Suppressor macrophage treated with lipopolysaccharide for 4 hours (primary cell): ENCODE results near the gene FAT1.
A peak's percentile ranks its signal among the peaks of the same experiment; 100 is the strongest.

Experiments used
- DNase-seq: peaks from one replicate; pipeline ENCODE4 v3.0.0-alpha.2; 2020

Gene FAT1

GRCh38 chr4:186722796-186723291, 812 bp downstream of the FAT1 start:
- DNase-seq: no peak

- peak; percentile 25 for DNase-seq
Observed at GRCh38 chr4:186719925-186720694, 3.5 kb downstream of the FAT1 start.

- DNase-seq: no peak
Observed at GRCh38 chr4:186717556-186717955, 6.1 kb downstream of the FAT1 start.

GRCh38 chr4:186715077-186715476, 8.6 kb downstream of the FAT1 start:
- DNase-seq: no peak

- DNase-seq: no peak
Observed at GRCh38 chr4:186714006-186714675, 9.5 kb downstream of the FAT1 start.

- no peak for DNase-seq
Observed at GRCh38 chr4:186712690-186713089, 11.0 kb downstream of the FAT1 start.

GRCh38 chr4:186710521-186711119, 13.0 kb downstream of the FAT1 start:
- DNase-seq: no peak

- no peak for DNase-seq
Observed at GRCh38 chr4:186709517-186709916, 14.1 kb downstream of the FAT1 start.

GRCh38 chr4:186708554-186708953, 15.1 kb downstream of the FAT1 start:
- no peak for DNase-seq

GRCh38 chr4:186707996-186708395, 15.7 kb downstream of the FAT1 start:
- DNase-seq: no peak

- no peak for DNase-seq
Observed at GRCh38 chr4:186707574-186707973, 16.1 kb downstream of the FAT1 start.

- no peak for DNase-seq
Observed at GRCh38 chr4:186704057-186704456, 19.6 kb downstream of the FAT1 start.

GRCh38 chr4:186703510-186703909, 20.1 kb downstream of the FAT1 start:
- no peak for DNase-seq

- DNase-seq: no peak
Observed at GRCh38 chr4:186702940-186703339, 20.7 kb downstream of the FAT1 start.

- no peak for DNase-seq
Observed at GRCh38 chr4:186702297-186702696, 21.4 kb downstream of the FAT1 start.

- DNase-seq: no peak
Observed at GRCh38 chr4:186701788-186702187, 21.9 kb downstream of the FAT1 start.

GRCh38 chr4:186701273-186701672, 22.4 kb downstream of the FAT1 start:
- DNase-seq: no peak

GRCh38 chr4:186700746-186701145, 22.9 kb downstream of the FAT1 start:
- DNase-seq: no peak

- no peak for DNase-seq
Observed at GRCh38 chr4:186699881-186700397, 23.7 kb downstream of the FAT1 start.

- DNase-seq: no peak
Observed at GRCh38 chr4:186699298-186699697, 24.4 kb downstream of the FAT1 start.

- DNase-seq: no peak
Observed at GRCh38 chr4:186698525-186698924, 25.1 kb downstream of the FAT1 start.

- no peak for DNase-seq
Observed at GRCh38 chr4:186698028-186698427, 25.6 kb downstream of the FAT1 start.

GRCh38 chr4:186695392-186695791, 28.3 kb downstream of the FAT1 start:
- DNase-seq: no peak

- no peak for DNase-seq
Observed at GRCh38 chr4:186693894-186694293, 29.8 kb downstream of the FAT1 start.
